Skeletal muscle satellite cell (primary cell): ENCODE measurements around the gene ACER2.
"Not testable (repeated sequence)": the region's sequence is repeated elsewhere in the genome, so short reads cannot be mapped to it uniquely, and the experiment has no call there.

Source experiments
- H3K27me3 ChIP-seq: 2 replicates; pipeline ENCODE4 v1.7.0; 2013; ENCODE audit warnings: low read length; ENCODE audit not compliant: control insufficient read depth, insufficient read depth
- H3K36me3 ChIP-seq: 2 replicates; pipeline ENCODE4 v1.7.0; 2013; ENCODE audit warnings: mild to moderate bottlenecking, control low read depth, low read length; ENCODE audit not compliant: insufficient read depth
- H3K4me1 ChIP-seq: 2 replicates; pipeline ENCODE4 v1.7.0; 2013; ENCODE audit warnings: low read length; ENCODE audit not compliant: control insufficient read depth, insufficient read depth
- H3K4me2 ChIP-seq: 2 replicates; pipeline ENCODE4 v1.7.0; 2013; ENCODE audit warnings: mild to moderate bottlenecking, low read length
- H3K4me3 ChIP-seq: 2 replicates; pipeline ENCODE4 v1.7.0; 2013; ENCODE audit warnings: low read length
- H3K9ac ChIP-seq: 2 replicates; pipeline ENCODE4 v1.7.0; 2013; ENCODE audit warnings: mild to moderate bottlenecking, low read depth, low read length, moderate library complexity
- H3K9me3 ChIP-seq: replicated peaks from 2 replicates; pipeline ENCODE4 v1.7.0; 2013; ENCODE audit warnings: mild to moderate bottlenecking, control low read depth, low read length

Gene ACER2

DNA sequence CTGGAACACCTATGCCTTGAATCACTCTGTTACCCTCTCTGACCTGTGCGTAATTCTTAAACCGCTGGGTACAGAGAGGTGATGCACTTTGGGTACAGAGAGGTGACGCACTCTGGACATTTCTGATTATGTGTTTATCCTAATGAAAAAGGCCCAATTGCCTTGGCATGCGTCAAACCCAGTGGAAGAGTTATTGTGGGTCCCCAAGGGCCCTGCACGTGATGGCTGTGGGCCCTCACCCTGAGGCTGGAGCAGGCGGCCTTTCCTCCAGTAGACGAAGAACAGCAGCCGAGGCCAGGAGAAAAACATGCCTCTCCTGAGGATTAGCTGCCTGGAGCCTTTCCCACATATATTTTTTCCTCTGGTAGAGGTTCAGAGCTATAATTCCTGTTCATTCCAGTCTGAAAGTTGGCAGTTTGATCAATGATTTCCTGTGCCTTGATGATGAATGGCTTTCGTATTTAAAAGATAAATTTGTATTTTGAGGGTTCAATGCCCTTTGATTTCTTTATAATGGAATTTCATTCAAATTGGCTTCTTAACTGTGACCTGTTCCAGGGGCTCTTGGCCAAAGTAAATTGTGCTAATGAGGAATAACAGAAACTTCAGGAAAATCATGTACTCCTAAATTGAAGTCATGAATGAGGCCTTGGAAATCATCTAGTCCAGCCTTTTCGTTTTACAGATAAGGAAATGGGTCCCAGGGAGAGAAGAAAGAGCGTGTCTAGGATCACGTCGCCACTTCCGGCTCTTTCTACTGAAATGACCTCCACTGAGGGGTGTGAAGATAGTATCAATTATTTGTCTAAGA lies 22.8 kb downstream of the ACER2 start:
- Histone ChIP-seq H3K9me3 (no peaks in the 10 kb centered on the region), H3K4me3 (no peak overlapping the region), H3K36me3 (no peaks in the 10 kb centered on the region), H3K9ac (no peak overlapping the region), H3K27me3 (no peaks in the 10 kb centered on the region), H3K4me1 (no peaks in the 10 kb centered on the region), H3K4me2 (no peak overlapping the region)

DNA sequence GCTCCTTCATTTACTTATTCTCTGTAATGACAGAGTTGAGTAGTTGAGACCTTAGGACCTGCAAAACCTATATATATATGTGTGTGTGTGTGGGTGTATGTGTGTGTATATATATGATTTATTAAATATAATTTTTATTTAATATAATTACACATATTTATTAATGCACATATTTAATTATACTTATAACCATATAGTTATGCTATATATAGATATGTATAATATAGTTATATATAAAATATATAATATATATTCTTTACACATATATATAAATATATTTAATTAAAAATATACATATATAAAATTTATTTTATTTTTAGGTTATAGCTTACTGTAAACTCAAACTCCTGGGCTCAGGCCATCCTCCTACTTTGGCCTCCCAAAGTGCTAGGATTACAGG lies 23.7 kb downstream of the ACER2 start:
- no peak overlapping the region for H3K9ac ChIP-seq
- H3K9me3 ChIP-seq = no peaks in the 10 kb centered on the region
- no peak overlapping the region for H3K4me3 ChIP-seq

GRCh38 chr9:19433729-19434128 lies 24.9 kb downstream of the ACER2 start:
- H3K4me1 ChIP-seq, H3K9ac ChIP-seq, H3K9me3 ChIP-seq, H3K36me3 ChIP-seq, H3K4me2 ChIP-seq, H3K4me3 ChIP-seq, H3K27me3 ChIP-seq: not testable (repeated sequence)

More for the DNA sequence above, 23.7 kb downstream of the ACER2 start:
- H3K4me2 ChIP-seq = no peak overlapping the region
- H3K27me3 ChIP-seq = no peaks in the 10 kb centered on the region
- no peaks in the 10 kb centered on the region for H3K36me3 ChIP-seq
- H3K4me1 ChIP-seq = no peaks in the 10 kb centered on the region

DNA sequence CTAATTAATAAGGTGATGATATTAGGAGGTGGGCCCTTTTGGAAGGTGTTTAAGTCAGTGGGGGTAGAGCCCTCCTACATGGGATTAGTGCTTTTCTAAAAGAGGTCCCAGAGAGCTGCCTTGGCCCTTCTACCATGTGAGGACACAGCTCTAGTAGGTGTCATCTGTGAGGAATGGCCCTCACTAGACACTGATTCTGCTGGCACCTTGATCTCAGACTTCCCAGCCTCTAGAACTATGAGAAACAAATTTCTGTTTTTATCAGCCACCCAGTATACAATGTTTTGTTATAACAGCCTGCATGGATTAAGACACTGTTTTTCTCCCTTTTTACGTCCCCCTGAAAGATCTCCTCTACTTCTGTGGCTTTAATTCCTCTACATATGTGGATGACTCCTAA lies 31.6 kb downstream of the ACER2 start:
- Histone ChIP-seq H3K36me3 (no peaks in the 10 kb centered on the region), H3K4me3 (no peak overlapping the region), H3K4me2 (no peak overlapping the region), H3K9me3 (no peaks in the 10 kb centered on the region), H3K4me1 (no peaks in the 10 kb centered on the region), H3K9ac (no peak overlapping the region), H3K27me3 (no peaks in the 10 kb centered on the region)

- Histone ChIP-seq H3K4me3 (no peak overlapping the region), H3K9ac (no peak overlapping the region), H3K27me3 (no peaks in the 10 kb centered on the region), H3K4me1 (no peaks in the 10 kb centered on the region), H3K9me3 (no peaks in the 10 kb centered on the region), H3K4me2 (no peak overlapping the region), H3K36me3 (no peaks in the 10 kb centered on the region)
Observed at GRCh38 chr9:19440823-19441580, 32.2 kb downstream of the ACER2 start.

DNA sequence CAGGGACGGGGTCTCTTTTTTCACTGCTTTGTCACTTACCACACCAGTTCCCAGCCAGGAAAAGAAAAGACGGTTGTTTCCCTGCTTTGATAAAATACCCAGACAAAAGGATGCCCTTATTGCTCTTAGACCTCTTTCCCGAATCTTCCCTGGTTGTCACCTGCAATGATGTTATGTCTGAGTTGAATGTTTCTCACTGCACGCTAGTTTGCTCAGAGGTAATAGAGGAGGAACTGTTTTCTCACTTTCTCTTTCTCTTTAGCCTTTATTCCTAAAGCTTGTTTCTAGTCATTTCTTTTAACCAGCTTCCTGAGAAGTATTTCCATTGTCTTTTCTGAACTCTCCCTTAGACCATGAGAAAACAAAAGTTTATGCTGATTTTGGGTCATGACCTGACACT lies 32.9 kb downstream of the ACER2 start:
- Histone ChIP-seq H3K4me3 (no peak overlapping the region), H3K4me1 (no peaks in the 10 kb centered on the region), H3K9ac (no peak overlapping the region), H3K36me3 (no peaks in the 10 kb centered on the region), H3K4me2 (no peak overlapping the region), H3K9me3 (no peaks in the 10 kb centered on the region), H3K27me3 (no peaks in the 10 kb centered on the region)

DNA sequence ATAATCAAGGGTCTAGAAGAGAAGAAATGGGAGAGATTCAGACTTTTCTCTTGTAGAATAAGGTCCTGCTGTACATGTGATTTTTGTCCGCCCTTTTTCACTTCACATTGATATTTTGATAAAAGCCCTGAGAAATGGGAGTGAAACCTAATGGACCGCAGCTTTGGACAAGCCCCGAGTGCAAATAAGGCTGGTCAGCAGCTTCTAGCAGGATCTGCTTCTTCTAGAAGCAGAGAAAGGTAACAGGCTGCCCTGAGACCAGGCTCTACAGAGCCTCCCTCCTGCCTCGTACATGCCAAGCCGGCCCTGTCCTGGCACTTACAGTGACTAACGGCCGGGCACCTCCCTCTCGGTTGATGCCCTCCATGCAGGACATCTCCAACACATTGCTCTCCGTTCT lies 33.4 kb downstream of the ACER2 start:
- Histone ChIP-seq H3K36me3 (no peaks in the 10 kb centered on the region), H3K4me1 (no peaks in the 10 kb centered on the region), H3K9me3 (no peaks in the 10 kb centered on the region), H3K27me3 (no peaks in the 10 kb centered on the region), H3K4me2 (no peak overlapping the region), H3K4me3 (no peak overlapping the region), H3K9ac (no peak overlapping the region)

DNA sequence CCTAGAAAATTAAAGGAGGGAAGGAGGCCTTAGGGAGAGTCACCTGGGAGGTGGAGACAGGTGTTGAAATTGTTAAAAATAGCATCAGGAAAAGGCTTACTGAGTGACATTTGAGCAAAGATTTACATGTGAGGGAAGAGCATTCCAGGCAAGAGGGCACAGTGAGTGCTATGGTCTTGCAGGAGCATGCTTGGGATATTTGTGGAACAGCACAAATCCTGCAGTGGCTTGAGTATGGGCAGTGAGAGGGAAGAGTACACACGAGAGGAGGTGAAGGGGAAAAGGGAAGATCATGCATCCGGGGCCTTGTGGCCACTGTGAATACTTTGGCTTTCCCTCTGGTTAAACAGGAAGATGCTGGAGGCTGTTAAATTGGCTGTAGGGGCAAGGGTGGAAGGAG lies 36.6 kb downstream of the ACER2 start:
- no peaks in the 10 kb centered on the region for H3K27me3 ChIP-seq
- H3K4me1 ChIP-seq = no peaks in the 10 kb centered on the region
- H3K4me3 ChIP-seq = no peak overlapping the region
- H3K4me2 ChIP-seq = no peak overlapping the region
- no peak overlapping the region for H3K9ac ChIP-seq
- no peaks in the 10 kb centered on the region for H3K9me3 ChIP-seq
- H3K36me3 ChIP-seq = no peaks in the 10 kb centered on the region

GRCh38 chr9:19446361-19446861 lies 37.6 kb downstream of the ACER2 start:
- H3K4me1 ChIP-seq = no peaks in the 10 kb centered on the region
- no peak overlapping the region for H3K9ac ChIP-seq
- H3K9me3 ChIP-seq = no peaks in the 10 kb centered on the region
- no peak overlapping the region for H3K4me3 ChIP-seq
- H3K27me3 ChIP-seq = no peaks in the 10 kb centered on the region
- no peaks in the 10 kb centered on the region for H3K36me3 ChIP-seq
- H3K4me2 ChIP-seq = no peak overlapping the region

DNA sequence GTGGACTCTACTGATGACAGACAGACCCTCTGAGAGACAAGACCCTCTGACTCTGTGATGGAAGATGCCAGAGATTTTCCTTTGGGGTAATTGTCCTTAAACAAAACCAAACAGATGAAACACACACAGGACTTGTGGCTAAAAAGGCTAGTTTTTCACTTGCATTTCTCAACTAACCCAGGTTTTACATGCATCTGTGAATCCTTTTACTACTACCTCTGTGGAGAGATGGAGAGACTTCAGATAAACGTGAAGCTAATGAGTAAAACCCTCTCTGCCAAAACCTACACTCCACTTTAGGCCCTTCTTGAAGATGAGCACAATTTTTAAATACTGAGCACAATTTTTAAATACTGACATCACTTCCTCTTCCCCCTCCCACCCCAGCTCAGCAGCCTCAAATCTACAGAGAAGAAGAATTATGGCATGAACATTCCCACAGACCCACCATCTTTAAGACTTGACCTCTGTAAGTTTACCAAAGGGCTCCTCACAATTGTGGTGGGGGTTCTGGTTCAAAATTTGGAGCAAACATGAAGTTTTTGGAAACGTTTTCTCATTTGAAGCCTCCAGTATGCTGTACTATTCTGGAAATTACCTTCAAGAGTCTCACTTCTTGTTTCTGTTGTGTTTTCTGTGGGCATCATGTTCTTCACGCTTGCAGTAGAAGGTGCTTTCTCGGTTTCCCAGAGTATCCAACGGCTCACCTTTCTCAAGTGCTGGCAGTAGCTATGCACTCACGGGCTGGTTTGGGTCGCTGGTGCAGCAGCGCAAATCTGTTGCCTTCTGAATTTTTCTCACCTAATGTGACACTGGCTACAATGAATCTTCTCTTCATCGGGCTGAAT lies 42.7 kb downstream of the ACER2 start:
- H3K4me2 ChIP-seq = no peak overlapping the region
- no peaks in the 10 kb centered on the region for H3K4me1 ChIP-seq
- H3K27me3 ChIP-seq = no peaks in the 10 kb centered on the region
- H3K9me3 ChIP-seq = no peaks in the 10 kb centered on the region
- H3K4me3 ChIP-seq = no peak overlapping the region
- H3K36me3 ChIP-seq = no peaks in the 10 kb centered on the region
- no peak overlapping the region for H3K9ac ChIP-seq

- H3K4me1 ChIP-seq = peaks cover 6% of the 10 kb centered on the region
- no peaks in the 10 kb centered on the region for H3K36me3 ChIP-seq
- no peak overlapping the region for H3K4me3 ChIP-seq
- H3K9ac ChIP-seq = no peak overlapping the region
- no peaks in the 10 kb centered on the region for H3K9me3 ChIP-seq
- no peaks in the 10 kb centered on the region for H3K27me3 ChIP-seq
- no peak overlapping the region for H3K4me2 ChIP-seq
Observed at GRCh38 chr9:19456426-19456825, 47.6 kb downstream of the ACER2 start.
